GM18508 (cell line): ENCODE data around the gene GRIN2A.

Experiments
- ATAC-seq: cut with Tn5 transposase; IDR thresholded peaks from one replicate; pipeline ENCODE4 v1.9.1; 2021; ENCODE audit warnings: moderate number of reproducible peaks; ENCODE audit not compliant: insufficient read depth, unreplicated experiment

Gene GRIN2A

DNA sequence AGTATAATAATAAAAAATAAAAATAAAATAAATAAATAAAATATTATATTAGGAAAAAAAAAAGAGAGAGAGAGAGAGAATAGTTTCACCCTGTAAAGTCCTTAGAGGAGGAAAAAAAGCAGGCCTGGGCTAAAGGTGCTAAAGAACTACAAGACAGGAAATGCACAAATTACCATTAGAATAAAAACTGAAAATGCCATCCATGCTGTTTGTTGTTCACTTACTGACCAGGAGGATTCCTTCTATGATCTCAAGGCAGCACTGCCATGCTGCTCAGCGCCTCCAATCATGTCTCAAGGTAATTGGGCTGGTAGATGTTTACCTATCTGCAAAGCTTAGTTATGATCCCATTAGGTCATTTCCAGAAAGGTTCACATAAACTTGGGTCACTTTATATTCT lies 201.2 kb downstream of the GRIN2A start:
- ATAC-seq, result no peak

DNA sequence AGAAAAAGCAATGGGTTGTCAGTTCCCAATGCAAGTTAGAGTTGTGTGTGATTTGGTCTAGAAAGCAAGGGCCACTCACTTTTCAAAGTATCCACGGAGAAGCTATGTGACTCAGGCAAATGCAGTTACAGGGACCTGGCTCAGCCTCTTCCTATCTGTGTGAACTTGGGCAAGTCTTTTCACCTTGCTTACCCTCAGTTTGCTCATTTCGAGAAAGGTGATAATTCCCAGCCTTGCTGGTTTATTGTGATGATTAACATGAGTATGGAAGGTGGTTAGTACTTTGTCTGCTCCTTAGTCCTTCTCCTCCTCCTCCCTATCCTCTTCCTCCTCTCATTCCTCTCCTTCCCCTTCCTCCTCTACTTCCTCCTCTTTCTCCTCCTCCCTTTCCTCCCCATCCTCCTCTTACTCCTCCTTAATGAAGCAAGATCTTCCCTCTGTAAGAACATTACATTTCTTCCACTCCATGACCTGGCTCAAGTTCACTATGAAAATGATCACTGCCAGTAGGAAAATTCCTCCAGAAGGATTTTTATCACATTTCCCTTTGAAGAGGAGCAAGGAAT lies 204.0 kb downstream of the GRIN2A start:
- ATAC-seq, result no peak

- ATAC-seq, result no peak
Observed at GRCh38 chr16:9977333-9977897, 204.8 kb downstream of the GRIN2A start.

DNA sequence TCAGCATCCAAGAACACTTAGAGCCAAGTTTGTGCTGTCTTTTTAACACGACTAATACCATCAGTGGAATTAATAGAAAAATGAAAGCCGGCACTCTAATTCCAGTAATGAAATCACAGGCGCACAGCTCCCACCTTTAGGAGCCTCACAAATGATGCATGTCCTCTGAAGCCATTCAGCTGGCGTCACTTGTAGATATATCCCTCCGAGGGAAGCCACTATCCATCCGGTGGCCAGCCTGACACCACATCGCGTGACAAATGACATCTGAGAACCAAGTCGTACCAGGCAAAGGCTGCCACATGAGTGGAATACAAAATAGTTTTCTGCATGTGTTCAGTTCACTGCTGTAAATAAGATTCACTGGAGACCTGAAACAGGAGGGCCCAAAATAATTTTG lies 205.6 kb downstream of the GRIN2A start:
- ATAC-seq, result no peak

GRCh38 chr16:9971907-9972306 lies 210.3 kb downstream of the GRIN2A start:
- no peak for ATAC-seq

DNA sequence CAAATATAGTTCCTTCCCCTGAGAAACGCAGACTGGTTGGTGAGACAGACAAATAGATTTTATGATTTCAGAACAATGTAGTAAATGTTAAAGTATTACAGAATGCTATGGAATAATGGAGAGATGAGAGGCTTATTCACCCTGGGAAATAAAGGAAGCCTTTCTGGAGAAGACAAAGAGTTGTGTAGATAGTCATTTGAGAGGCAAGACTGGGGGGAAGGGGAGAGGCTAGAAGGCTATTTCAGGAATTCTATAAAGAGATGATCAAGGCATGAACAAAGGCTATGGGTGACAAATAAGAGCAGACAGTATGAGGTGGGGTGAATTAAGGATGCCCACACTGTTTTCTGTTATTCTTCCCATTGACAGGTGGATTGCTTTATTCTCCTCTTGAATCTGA lies 211.4 kb downstream of the GRIN2A start:
- ATAC-seq, result no peak

DNA sequence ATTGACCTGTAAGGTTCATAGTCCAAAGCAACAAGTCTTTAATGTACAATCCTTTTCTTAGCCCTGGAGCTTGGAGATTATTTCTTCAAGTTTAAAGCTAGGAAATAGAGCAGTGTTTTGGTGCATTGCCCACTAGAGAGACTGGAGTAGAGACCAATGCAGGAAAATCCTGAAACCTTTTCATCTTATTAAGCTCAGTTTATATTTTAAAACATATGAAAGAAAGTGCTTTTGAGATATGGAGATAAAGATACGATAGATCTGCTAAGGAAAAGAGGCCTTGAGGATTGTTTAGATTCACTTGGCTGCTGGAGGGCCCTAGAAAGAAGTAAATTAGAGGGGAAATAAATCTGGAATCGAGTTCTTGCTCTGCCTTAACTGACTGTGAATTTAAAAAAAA lies 212.0 kb downstream of the GRIN2A start:
- no peak for ATAC-seq

DNA sequence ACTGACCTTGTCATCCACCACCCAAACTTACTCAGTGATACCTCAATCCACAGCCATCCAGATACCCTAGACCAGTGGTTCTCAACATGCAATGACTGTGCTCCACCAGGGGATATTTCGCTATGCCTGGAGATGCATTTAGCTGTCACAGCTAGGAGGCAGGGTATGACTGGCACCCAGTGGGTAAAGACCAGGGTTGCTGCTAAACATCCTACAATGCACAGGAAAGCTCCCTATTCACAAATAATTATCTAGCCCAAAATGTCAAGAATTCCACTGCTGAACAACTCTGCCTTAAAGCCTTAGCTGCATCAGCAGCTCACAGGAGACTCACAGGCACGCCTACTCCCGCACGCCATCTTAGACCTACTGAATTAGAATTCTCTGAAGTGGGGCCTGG lies 212.6 kb downstream of the GRIN2A start:
- ATAC-seq, result no peak

- peak; percentile 91 for ATAC-seq
Observed at GRCh38 chr16:9966569-9967157, 215.6 kb downstream of the GRIN2A start.

GRCh38 chr16:9965079-9965478 lies 217.1 kb downstream of the GRIN2A start:
- no peak for ATAC-seq

DNA sequence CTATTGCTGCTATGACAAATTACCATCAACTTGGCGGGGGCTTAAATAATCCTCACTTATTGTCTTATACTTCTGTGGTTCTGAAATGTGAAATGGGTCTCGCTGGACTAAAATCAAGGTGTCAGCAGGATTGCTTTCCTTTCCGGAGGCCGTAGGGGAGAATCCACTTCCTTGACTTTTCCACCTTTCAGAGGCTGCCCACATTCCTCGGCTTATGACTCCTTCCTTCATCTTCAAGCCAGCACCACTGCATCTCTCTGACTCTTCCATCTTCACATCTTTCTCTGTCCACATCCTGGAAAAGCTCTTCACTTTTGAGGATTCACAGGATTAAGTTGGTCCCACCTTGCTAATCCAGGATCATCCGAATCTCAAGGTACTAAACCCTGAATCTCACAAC lies 217.8 kb downstream of the GRIN2A start:
- ATAC-seq, result no peak

GRCh38 chr16:9957433-9957832 lies 224.8 kb downstream of the GRIN2A start:
- no peak for ATAC-seq

DNA sequence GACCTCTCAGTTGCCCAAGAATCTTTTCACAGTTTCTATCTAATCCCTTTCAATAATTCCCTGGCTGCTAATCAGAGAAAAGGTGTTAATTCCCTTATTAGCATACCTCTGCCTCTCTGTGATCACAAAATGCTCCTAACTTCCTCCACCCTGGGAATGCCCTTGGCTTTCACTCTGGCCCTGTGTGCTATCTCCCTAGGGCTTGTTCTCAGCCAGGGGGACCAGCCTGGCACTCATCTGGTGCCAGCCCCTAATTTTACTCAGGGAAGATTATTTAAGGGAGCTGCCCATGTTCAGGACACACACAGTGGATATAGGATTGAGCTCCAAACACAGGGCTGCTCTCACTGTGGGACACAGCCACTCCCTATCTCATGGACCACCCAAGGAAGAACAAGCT lies 225.2 kb downstream of the GRIN2A start:
- ATAC-seq, result no peak

DNA sequence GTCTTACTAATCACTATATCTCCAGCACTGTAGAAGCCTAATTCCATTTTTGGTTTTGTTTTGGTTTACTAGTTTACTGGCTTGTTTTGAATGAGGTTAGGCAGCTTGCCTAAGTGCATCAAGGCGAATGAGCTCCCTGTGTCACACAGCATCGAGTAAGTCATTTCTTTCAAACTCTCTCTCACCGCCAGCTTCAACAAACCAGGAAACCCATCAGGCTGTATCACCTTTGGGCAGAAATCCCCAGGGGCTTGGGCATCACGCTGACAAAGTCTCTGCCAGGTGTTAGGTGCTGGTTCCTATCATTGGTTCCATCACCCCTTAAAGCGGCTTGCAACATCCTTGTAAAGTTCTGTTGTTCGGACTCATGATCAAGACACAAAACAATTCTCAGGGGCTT lies 226.6 kb downstream of the GRIN2A start:
- no peak for ATAC-seq

GRCh38 chr16:9953908-9954570 lies 228.2 kb downstream of the GRIN2A start:
- ATAC-seq, result no peak

- ATAC-seq, result no peak
Observed at GRCh38 chr16:9950658-9951057, 231.6 kb downstream of the GRIN2A start.

- no peak for ATAC-seq
Observed at GRCh38 chr16:9949396-9949795, 232.8 kb downstream of the GRIN2A start.

DNA sequence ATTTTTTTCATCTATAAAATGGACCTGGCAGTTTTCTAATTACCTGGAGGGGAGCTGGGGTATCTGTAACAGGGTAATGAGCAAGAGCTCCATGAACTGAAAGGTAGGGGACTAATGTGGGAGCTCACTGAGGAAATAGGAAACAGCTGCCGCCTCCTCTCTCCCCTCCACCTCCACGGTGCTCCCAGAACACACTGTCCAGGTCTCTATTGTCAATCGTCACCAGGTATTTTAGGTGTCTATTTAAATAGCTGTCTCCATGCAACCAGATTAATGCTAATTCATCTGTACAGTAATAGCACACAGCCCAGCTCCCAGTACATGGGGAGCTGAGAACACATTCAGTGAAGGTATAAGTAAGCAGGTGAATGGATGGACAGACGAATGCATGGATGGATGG lies 233.3 kb downstream of the GRIN2A start:
- no peak for ATAC-seq

GRCh38 chr16:9946022-9946720 lies 236.1 kb downstream of the GRIN2A start:
- ATAC-seq, result no peak

DNA sequence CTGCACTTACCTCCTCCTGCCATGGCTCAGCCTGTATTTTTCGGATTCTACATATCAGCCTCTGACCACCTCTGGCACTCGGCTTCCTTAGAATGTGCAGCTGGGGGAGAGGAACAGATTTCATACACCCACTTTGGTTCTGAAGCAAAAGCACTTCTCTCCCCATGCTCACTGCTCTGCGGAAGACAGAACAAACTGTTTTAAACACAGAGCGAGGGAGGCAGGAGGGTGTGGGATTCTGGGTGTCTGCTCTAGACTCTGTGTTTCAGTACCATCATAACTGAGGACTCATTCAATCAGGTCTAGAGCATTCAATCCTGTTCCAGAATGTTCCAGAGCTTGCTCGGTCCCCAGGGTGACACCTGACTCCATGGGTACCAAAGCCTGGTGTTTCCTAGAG lies 239.1 kb downstream of the GRIN2A start:
- ATAC-seq, result no peak

DNA sequence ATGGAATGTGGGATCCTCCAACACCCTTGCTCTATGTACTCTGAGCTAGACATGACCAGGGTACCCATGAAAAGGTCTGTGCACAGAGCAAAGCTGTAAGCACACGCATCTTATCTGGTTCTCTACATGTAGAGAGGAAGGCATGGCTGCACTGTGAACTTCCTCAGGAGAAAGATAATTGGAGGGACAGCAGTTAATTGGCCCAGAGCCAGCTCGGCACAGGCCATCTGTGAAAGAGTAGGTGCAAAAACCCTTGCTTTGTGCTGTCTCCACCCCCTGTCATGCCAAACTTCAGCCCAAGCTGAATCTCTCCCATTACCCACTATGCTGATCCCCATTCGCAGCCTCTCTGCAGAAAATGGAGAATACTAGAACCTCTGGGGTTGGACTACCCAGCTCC lies 241.0 kb downstream of the GRIN2A start:
- ATAC-seq, result no peak
